LNCaP clone FGC (cell line): ENCODE measurements around the gene PITPNC1.

Experiments
- DNase-seq: peaks from one replicate; pipeline ENCODE4 v3.0.0-alpha.2; 2011; ENCODE audit warnings: low read depth
- H3K4me3 ChIP-seq: 2 replicates; pipeline ENCODE4 v1.5.1; 2011; ENCODE audit warnings: mild to moderate bottlenecking, low read depth, low read length, control low read depth
- TF ChIP-seq, protein P1 (sequence below): IDR thresholded peaks from 2 replicates; pipeline ENCODE4 v1.5.1; 2012; ENCODE audit warnings: mild to moderate bottlenecking; ENCODE audit not compliant: control insufficient read depth, insufficient read depth; ENCODE audit errors: extremely low read depth

PITPNC1 gene

DNA sequence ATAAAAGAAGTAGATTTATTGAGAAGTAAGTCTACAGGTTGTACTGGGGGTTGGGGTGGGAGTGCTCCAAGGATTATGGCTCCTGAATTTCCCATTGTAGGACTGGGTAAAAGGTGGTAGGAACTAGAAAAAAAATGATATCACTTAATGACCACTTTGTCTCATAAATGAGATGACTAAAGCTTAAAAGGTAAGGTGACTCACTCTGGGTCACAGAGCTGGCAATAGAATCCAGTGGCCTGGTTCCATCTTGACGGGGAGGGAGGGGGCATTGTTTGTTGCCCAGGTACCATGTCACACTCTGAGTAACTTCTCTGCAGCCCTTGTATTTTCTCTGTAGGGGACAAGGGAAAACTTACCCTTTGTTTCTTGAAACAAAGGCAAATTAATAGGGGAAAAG, 126.1 kb downstream of the PITPNC1 start:
- TF ChIP-seq, protein P1, sequence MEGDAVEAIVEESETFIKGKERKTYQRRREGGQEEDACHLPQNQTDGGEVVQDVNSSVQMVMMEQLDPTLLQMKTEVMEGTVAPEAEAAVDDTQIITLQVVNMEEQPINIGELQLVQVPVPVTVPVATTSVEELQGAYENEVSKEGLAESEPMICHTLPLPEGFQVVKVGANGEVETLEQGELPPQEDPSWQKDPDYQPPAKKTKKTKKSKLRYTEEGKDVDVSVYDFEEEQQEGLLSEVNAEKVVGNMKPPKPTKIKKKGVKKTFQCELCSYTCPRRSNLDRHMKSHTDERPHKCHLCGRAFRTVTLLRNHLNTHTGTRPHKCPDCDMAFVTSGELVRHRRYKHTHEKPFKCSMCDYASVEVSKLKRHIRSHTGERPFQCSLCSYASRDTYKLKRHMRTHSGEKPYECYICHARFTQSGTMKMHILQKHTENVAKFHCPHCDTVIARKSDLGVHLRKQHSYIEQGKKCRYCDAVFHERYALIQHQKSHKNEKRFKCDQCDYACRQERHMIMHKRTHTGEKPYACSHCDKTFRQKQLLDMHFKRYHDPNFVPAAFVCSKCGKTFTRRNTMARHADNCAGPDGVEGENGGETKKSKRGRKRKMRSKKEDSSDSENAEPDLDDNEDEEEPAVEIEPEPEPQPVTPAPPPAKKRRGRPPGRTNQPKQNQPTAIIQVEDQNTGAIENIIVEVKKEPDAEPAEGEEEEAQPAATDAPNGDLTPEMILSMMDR = no peak
- DNase-seq = no peak

DNA sequence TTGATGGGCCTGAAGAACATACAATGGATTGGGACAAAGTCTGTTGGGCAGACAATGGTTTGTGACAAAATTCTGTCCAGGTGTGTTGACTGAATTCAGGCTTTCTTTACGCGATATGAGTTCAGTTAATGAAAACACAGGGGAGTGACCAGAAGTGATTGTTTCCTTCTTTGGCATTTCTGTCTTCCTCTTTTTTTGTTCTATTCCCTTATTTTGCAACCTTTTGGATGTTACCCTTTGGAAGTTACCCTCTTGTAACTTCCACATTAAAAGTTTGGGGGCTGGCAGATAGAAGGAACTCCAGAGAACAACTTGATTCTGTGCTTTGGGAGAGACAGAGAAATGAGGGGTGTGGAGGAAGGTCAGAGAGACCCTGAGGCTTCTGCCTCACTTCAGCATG, 126.7 kb downstream of the PITPNC1 start:
- no peak overlapping the region for H3K4me3 ChIP-seq
- TF ChIP-seq, protein P1 = no peak
- no peak for DNase-seq

More for the DNA sequence above, 126.1 kb downstream of the PITPNC1 start:
- H3K4me3 ChIP-seq = no peak overlapping the region

GRCh38 chr17:67504182-67504581, 127.1 kb downstream of the PITPNC1 start:
- no peak for DNase-seq
- TF ChIP-seq, protein P1 = no peak
- no peak overlapping the region for H3K4me3 ChIP-seq

GRCh38 chr17:67506966-67507365, 129.9 kb downstream of the PITPNC1 start:
- DNase-seq = no peak
- no peak overlapping the region for H3K4me3 ChIP-seq
- TF ChIP-seq, protein P1 = no peak

- H3K4me3 ChIP-seq = no peak overlapping the region
- no peak for DNase-seq
- TF ChIP-seq, protein P1 = no peak
Measured at GRCh38 chr17:67509390-67510287, 132.6 kb downstream of the PITPNC1 start.

- peak; percentile 76 for DNase-seq
- TF ChIP-seq, protein P1 = no peak
- no peak overlapping the region for H3K4me3 ChIP-seq
Measured at GRCh38 chr17:67511012-67511411, 133.9 kb downstream of the PITPNC1 start.
